Stimulated activated CD4-positive, alpha-beta T cell treated with anti-CD3 and anti-CD28 coated beads, TNF-alpha, amount 100 ng/mL, for 1 hour (primary cell): ENCODE measurements around the gene PTK7.

Experiments
- DNase-seq, 3 donors: peaks; one replicate each; pipeline ENCODE4 v3.0.0-alpha.2; 2020; ENCODE audit warnings: low read depth in 3 of 3, low spot score in 1 of 3

PTK7 gene

DNA sequence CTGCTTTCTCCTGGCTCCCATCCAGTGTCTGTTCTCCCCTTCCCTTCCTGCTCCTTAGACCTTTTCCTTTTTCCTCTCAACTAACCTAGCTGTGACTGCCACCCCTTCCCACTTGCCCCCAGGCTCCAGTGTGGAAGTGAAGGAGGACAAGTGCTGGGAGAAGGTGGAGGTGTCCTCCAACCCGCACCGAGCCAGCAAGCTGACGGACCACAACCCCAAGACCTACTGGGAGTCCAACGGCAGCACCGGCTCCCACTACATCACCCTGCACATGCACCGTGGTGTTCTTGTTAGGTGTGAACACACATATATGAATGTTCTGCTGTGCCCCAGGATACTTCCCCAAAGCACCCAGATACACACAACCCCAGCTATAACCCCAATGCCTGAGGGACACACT lies 124.4 kb downstream of the PTK7 start:
- no peak for DNase-seq

DNA sequence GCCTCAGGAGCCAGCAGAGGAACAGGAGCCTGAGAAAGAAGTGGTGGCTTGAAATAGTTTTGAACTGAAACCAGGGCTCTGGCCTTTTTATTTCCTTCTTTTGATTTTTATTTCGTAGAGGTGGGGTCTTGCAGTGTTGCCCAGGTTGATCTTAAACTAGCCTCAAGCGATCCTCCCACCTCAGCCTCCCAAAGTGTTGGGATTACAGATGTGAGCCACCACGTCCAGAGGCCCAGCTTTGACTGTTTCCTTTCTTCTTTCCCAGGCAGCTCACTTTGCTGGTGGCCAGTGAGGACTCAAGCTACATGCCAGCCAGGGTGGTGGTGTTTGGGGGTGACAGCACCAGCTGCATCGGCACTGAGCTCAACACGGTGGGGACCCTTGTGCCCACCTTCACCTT lies 126.3 kb downstream of the PTK7 start:
- DNase-seq: no peak

DNA sequence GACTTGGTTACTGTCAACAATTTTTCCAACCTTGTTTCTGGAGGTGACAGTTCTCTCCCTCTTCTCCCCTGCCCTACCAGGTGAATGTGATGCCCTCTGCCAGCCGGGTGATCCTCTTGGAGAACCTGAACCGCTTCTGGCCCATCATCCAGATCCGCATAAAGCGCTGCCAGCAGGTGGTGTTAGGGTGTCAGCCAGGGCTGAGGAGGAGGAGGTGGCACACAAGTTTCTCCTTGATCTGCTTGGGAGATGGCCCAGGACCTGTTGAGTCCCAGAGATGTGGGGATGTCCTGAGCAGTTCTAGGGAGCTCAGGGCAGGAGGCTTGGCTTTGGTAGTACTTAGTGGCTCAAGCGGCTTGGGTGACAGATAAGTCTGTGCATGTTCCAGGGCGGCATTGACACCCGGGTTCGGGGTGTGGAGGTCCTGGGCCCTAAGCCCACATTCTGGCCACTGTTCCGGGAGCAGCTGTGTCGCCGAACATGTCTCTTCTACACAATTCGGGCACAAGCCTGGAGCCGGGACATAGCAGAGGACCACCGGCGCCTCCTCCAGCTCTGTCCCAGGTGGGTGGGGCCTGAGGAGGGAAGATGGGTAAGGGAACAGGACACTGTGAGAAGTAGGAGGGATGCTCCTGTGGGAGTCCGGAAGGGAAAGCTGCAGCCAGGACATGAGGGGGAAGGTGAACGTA lies 127.1 kb downstream of the PTK7 start:
- no peak for DNase-seq

DNA sequence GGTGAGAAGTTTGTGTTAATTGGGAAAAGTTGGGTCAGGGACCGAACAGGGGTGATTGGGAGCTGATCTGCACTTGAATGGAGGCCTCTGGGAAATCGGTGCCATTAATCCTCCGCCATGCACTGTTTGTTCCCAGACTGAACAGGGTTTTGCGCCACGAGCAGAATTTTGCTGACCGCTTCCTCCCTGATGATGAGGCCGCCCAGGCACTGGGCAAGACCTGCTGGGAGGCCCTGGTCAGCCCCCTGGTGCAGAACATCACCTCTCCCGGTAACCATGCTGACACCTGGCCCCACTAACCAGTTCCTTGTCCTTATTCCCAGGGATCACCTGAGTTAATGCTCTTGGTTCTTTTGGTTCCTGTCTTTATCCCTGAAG lies 127.6 kb downstream of the PTK7 start:
- DNase-seq: no peak

DNA sequence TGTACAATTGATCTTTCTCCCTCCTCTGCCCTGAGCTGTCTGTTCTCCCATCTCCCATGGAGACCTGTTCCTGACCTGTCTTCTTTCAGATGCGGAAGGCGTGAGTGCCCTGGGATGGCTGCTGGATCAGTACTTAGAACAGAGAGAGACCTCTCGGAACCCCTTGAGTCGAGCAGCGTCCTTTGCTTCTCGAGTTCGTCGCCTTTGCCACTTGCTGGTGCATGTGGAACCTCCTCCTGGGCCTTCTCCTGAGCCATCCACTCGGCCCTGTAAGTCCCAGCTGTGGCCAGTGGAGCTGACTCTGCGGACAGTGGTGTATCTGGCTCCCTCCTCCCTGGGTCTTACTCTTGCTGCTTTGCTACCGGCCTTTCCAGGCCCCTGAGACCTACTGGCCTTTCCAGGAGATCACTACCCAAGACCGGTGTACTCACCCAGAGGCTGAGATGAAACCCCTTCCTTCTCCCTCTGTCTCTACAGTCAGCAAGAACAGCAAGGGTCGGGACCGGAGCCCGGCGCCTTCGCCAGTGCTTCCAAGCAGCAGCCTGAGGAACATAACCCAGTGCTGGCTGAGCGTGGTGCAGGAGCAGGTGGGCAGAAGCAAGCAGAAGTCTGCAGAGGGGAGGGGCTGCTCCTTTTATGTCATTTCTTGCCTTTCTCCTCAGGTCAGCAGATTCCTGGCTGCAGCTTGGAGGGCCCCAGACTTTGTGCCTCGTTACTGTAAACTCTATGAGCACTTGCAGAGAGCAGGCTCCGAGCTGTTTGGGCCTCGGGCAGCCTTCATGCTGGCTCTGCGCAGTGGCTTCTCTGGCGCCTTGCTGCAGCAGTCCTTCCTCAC lies 128.4 kb downstream of the PTK7 start:
- DNase-seq: no peak

DNA sequence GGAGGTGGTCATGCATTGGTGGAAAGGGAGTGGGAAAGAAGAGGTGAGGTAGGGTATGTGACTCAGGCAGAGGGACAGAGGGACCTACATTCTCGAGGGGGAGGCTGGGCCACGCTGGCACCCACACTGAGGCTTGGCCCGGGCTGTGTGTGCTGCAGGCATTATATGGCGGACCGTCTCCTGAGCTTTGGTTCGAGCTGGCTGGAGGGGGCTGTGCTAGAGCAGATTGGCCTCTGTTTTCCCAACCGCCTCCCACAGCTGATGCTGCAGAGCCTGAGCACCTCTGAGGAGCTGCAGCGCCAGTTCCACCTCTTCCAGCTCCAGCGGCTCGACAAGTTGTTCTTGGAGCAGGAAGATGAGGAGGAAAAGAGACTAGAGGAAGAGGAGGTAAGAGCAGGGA lies 129.7 kb downstream of the PTK7 start:
- DNase-seq: no peak

DNA sequence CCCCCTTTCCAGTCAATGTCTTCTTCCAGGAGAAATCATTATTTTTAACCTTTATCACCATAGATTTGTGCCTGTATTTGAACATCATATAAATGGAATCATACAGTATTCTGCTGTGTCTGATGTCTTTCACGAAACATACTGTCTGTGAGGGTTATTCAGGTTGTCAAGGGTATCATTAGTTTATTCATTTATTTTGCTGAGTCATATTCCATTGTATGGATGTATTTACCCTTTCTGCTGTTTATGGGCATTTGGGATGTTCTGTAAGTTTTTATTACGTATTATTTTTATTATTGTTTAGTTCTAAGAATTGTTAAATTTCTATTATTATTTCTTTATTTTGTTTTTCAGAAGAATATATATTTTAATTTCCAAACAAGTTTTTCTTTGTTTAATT lies 131.2 kb downstream of the PTK7 start:
- DNase-seq: no peak
